Adrenal gland (tissue), 19 donors: ENCODE data around the gene ANKRD49. TPM values are rescaled to one million over a fixed set of nuclear protein-coding genes. Genes with fewer than 3 reads are reported as not detected.

Experiments used
- DNase-seq, 7 donors: peaks; one replicate each; pipeline ENCODE4 v3.0.0-alpha.2; 2019 to 2020
- H3K27ac ChIP-seq, 5 donors: fragments of 200-600 bp; sonication (generic) in 4 of 5; 1 replicate in 3 of 5; 2 replicates in 2 of 5; pipeline versions ENCODE4 v1.5.1 to v1.8.0; 2016 to 2020; ENCODE audit warnings: mild to moderate bottlenecking in 1 of 5
- H3K27me3 ChIP-seq: fragments of 200-600 bp; 2 replicates; pipeline ENCODE4 v1.8.0; 2021
- H3K36me3 ChIP-seq, 2 donors: fragments of 200-600 bp; replicated peaks in 1 of 2; 1 replicate in 1 of 2; 2 replicates in 1 of 2; pipeline versions ENCODE4 v1.5.1 to v1.8.0; 2018 to 2022
- H3K4me1 ChIP-seq, 2 donors: fragments of 200-600 bp; replicated peaks in 1 of 2; 1 replicate in 1 of 2; 2 replicates in 1 of 2; pipeline versions ENCODE4 v1.5.1 to v1.8.0; 2018 to 2021
- H3K4me3 ChIP-seq, 4 donors: fragments of 200-600 bp; sonication (generic) in 3 of 4; one replicate each; pipeline ENCODE4 v1.5.1; 2016 to 2018
- H3K9me3 ChIP-seq, 3 donors: fragments of 200-600 bp; sonication (generic) in 1 of 3; replicated peaks in 1 of 3; 1 replicate in 2 of 3; 2 replicates in 1 of 3; pipeline versions ENCODE4 v1.5.1 to v1.8.0; 2016 to 2021
- POLR2A ChIP-seq, 2 donors: fragments of 450-650 bp; IDR thresholded peaks; one replicate each; pipeline ENCODE4 v1.6.1; 2017; ENCODE audit warnings: antibody characterized with exemption in 2 of 2, mild to moderate bottlenecking in 2 of 2, moderate library complexity in 1 of 2
- WGBS, 4 donors: extraction: QIAGEN DNeasy Blood & Tissue Kit in 2 of 4; methylation state at CpG; one replicate each; pipeline versions ENCODE4 v1.1.5 to v1.1.7; 2013 to 2017; 5-methylcytosine and 5-hydroxymethylcytosine counted together
- intact Hi-C, 2 donors: fragments of 100-400 bp; cut with DNase I; formaldehyde crosslinking; loops; one replicate each; pipeline versions ENCODE4 v1.14.1 to v1.15.0; 2022 to 2023
- long read RNA-seq, 10 donors: library from polyadenylated mRNA in 3 of 10; unstranded in 2 of 10; stranded (forward) in 1 of 10; transcript quantifications; one replicate each; pipeline ENCODE4 v2.0.0 and lab custom pipeline, GENCODE V29; 2021 to 2026
- polyA plus RNA-seq, 3 donors: library from polyadenylated mRNA; stranded (reverse); fragments of 200-250 nt in 2 of 3; fragments of 350-450 nt in 1 of 3; fragmentation: Illumina TruSeq in 1 of 3; extraction: RNeasy Lipid Tissue Mini Kit (QIAGEN cat#74804) in 1 of 3; gene quantifications; one replicate each; pipeline ENCODE4 v1.2.3, GENCODE V29; 2013 to 2014
- total RNA-seq, 9 donors: library from RNA; depleted of rRNA in 4 of 9; stranded (reverse); fragments of >200 nt in 4 of 9; fragments of 120-200 nt in 1 of 9; fragmentation: NEBNext Ultra II Directional in 1 of 9; extraction: Animal tissue kit (Norgen Biotek cat#: 25700) in 1 of 9; gene quantifications; one replicate each; pipeline versions ENCODE4 v1.1.0 to v1.2.4, GENCODE V29; 2013 to 2023
- TF ChIP-seq, protein P1 (sequence below), 6 experiments: fragments of 450-650 bp in 4 of 6; fragments of 200-600 bp in 2 of 6; sonication (generic) in 1 of 6; IDR thresholded peaks; 1 replicate in 5 of 6; 2 replicates in 1 of 6; pipeline versions ENCODE4 v1.5.1 to v1.8.0; 2016 to 2021; ENCODE audit warnings: antibody characterized with exemption in 6 of 6, mild to moderate bottlenecking in 2 of 6, moderate library complexity in 1 of 6
- donor health status: healthy with polysubstance abuse.
- donor health status: Bipolar disorder and iron deficiency.
- donor health status: DM: yes; HTN: yes; CAD: no.
- donor health status: DM: no; HTN: no; CAD: no.
- donor health status: DM: no; HTN: no; CAD: no.
- donor health status: DM: yes; HTN: yes; CAD: no.

Gene ANKRD49, protein sequence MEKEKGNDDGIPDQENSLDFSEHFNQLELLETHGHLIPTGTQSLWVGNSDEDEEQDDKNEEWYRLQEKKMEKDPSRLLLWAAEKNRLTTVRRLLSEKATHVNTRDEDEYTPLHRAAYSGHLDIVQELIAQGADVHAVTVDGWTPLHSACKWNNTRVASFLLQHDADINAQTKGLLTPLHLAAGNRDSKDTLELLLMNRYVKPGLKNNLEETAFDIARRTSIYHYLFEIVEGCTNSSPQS
- total RNA-seq = 10 to 100 TPM in 7 of 9 donors, 1 to 10 TPM in 2; 5.0 to 26.0 (median 11.3) TPM
- polyA plus RNA-seq = 10 to 100 TPM; 18.1 to 33.7 (median 20.3) TPM
- long read RNA-seq, donor 1, transcript ANKRD49-210 (3 exons, 2,268 nt) = minor isoform, 5 of 16 reads
- long read RNA-seq, donor 1, transcript ANKRD49-208 (2 exons, 3,002 nt) = major isoform, 7 of 16 reads
- long read RNA-seq, donor 1, partial matches to known transcripts = 0 of 16 reads
- long read RNA-seq, donor 1, other reads (novel, unspliced or antisense) = 0 of 16 reads
- long read RNA-seq, donor 2, transcript ANKRD49-208 (2 exons, 3,002 nt) = major isoform, 7 of 11 reads
- long read RNA-seq, donor 2, partial matches to known transcripts = 0 of 11 reads
- long read RNA-seq, donor 2, other reads (novel, unspliced or antisense) = 0 of 11 reads
- long read RNA-seq, donor 3, partial matches to known transcripts = 0 of 4 reads
- long read RNA-seq, donor 3, other reads (novel, unspliced or antisense) = 0 of 4 reads
- long read RNA-seq, donor 4, transcript ANKRD49-210 (3 exons, 2,268 nt) = major isoform, 5 of 11 reads
- long read RNA-seq, donor 4, partial matches to known transcripts = 0 of 11 reads
- long read RNA-seq, donor 4, other reads (novel, unspliced or antisense) = 3 of 11 reads
- long read RNA-seq, donor 5, partial matches to known transcripts = 0 of 4 reads
- long read RNA-seq, donor 5, other reads (novel, unspliced or antisense) = 0 of 4 reads
- long read RNA-seq, donor 6, transcript ANKRD49-210 (3 exons, 2,268 nt) = major isoform, 5 of 7 reads
- long read RNA-seq, donor 6, partial matches to known transcripts = 0 of 7 reads
- long read RNA-seq, donor 6, other reads (novel, unspliced or antisense) = 0 of 7 reads
- long read RNA-seq, donor 7, partial matches to known transcripts = 0 of 5 reads
- long read RNA-seq, donor 7, other reads (novel, unspliced or antisense) = 0 of 5 reads
- long read RNA-seq, donor 8, partial matches to known transcripts = 0 of 5 reads
- long read RNA-seq, donor 8, other reads (novel, unspliced or antisense) = 0 of 5 reads
- long read RNA-seq, donor 9, transcript ANKRD49-208 (2 exons, 3,002 nt) = major isoform, 8 of 10 reads
- long read RNA-seq, donor 9, partial matches to known transcripts = 0 of 10 reads
- long read RNA-seq, donor 9, other reads (novel, unspliced or antisense) = 0 of 10 reads
- long read RNA-seq, donor 10, partial matches to known transcripts = 0 of 5 reads
- long read RNA-seq, donor 10, other reads (novel, unspliced or antisense) = 0 of 5 reads

DNA sequence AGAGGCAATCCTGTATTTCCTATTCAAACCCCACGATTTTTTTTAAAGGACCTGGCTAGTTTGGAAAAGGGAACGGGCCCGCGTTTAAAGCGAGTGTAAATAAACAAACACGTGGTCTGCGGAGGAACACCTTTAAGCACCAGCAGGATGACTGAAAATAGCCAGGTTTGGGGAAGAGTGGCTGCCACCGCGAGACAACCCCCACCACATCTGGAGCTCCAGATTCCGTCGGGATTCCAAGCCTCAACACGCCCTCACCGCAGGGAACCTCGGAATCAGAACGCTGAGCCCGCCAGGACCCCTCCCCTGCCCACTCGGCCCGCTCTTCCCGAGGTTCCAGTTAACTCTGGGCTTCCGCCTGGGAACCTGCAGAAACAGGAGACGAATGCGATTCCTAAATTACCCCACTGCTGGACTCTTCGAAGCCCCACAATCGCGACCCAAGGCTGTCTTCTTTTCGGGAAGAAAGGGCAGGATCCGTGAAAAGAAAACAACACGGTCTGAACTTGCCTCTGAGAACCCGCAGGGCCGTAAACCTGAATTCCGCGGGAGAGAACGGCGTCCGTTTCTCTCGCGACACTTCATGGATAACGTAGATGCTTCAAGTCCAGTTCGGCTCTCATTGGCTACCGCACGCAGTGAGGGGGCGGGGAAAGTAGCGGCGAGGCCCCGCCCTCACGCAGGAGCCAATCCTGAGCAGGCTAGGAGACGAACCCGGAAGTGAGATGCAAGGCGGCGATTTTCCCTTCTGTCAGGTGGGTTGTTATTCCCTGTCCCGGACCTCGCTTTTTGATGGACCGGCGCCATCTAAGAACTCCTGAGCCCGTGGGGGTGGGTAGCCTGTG lies at the start of gene ANKRD49, which contains the start of gene MRE11:
Gene ANKRD49 (plus strand): TSS at position 704 of the 845 bp plus-strand sequence. CDS start 2,710 bp downstream, outside the sequence.
Gene MRE11 (minus strand): TSS at position 564 of the 845 bp plus-strand sequence. CDS start 1,043 bp downstream, outside the sequence.
- Histone ChIP-seq H3K9me3 (no peaks in the 10 kb centered on the region), H3K4me3 (peak within 1 kb of the TSS; percentile 51 to 91 (median 72)), H3K27me3 (no peaks in the 10 kb centered on the region), H3K27ac (peak within 1 kb of the TSS; percentile 58 to 86 (median 79)), H3K36me3 (peaks cover 0 to 23% of the 10 kb centered on the region in 2 donors), H3K4me1 (peaks cover 17 to 30% of the 10 kb centered on the region in 2 donors)
- DNase-seq = peak; percentile 96 to 100 (median 98)
- TF ChIP-seq POLR2A (IDR thresholded peaks at IDR 0.05) = no peak
- TF ChIP-seq, protein P1, sequence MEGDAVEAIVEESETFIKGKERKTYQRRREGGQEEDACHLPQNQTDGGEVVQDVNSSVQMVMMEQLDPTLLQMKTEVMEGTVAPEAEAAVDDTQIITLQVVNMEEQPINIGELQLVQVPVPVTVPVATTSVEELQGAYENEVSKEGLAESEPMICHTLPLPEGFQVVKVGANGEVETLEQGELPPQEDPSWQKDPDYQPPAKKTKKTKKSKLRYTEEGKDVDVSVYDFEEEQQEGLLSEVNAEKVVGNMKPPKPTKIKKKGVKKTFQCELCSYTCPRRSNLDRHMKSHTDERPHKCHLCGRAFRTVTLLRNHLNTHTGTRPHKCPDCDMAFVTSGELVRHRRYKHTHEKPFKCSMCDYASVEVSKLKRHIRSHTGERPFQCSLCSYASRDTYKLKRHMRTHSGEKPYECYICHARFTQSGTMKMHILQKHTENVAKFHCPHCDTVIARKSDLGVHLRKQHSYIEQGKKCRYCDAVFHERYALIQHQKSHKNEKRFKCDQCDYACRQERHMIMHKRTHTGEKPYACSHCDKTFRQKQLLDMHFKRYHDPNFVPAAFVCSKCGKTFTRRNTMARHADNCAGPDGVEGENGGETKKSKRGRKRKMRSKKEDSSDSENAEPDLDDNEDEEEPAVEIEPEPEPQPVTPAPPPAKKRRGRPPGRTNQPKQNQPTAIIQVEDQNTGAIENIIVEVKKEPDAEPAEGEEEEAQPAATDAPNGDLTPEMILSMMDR (IDR thresholded peaks at IDR 0.05) = peak in 2 of 6 experiments; percentile 5 to 14
- 0 to 1% (median 1%) methylated on average over 26 to 55 of the region's 55 CpGs for WGBS, 4 donors
- intact Hi-C loops = no loop called here

DNA sequence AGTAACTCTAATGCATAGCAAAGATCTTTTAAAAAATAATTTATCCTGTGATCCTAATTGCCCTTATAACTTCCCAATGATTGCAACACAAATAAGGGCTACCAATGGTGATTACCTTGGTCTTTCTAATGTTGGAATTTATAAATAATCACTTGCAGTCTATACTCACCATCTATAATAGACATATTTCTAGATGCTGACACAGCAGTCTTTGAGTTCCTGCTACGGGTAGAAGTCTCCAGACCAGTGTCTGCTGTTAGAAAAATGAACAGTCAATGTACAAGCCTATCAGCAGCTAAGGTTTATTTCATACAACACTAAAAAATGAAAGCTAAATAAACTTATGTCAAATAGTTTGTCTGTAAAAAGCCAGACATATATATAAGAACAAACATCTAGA lies 48.1 kb upstream of the ANKRD49 start:
- 79 to 96% (median 84%) methylated on average over 1 of the region's 1 CpG for WGBS, 4 donors
- H3K27ac ChIP-seq = no peak overlapping the region
- no peaks in the 10 kb centered on the region for H3K27me3 ChIP-seq
- no peak overlapping the region for H3K4me3 ChIP-seq
- peaks cover 0 to 15% of the 10 kb centered on the region in 2 donors for H3K36me3 ChIP-seq
- intact Hi-C loops = no loop called here
- TF ChIP-seq, protein P1 (IDR thresholded peaks at IDR 0.05) = no peak
- TF ChIP-seq POLR2A (IDR thresholded peaks at IDR 0.05) = no peak
- no peaks in the 10 kb centered on the region for H3K9me3 ChIP-seq
- H3K4me1 ChIP-seq = no peaks in the 10 kb centered on the region
- DNase-seq = no peak

DNA sequence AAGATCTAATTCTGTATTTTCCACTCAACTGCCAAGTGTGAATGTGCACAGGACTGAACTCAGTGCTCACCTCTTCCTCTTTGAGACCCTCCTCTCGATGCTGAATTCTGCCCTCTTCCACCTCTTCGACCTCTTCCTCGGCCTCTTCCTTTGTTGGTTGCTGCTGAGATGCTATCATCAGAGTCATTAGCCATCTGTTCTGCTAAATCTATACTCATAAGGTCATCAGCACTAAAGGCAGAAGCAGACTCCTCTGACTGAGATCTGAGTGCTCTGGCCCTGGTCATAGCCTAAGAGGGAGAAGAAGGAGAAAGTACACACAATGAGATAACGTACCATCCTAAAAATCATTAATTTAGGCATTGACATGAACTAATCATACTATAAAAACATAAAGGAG lies 46.6 kb upstream of the ANKRD49 start:
- H3K4me1 ChIP-seq = no peaks in the 10 kb centered on the region
- H3K4me3 ChIP-seq = no peak overlapping the region
- intact Hi-C loops = no loop called here
- TF ChIP-seq, protein P1 (IDR thresholded peaks at IDR 0.05) = no peak
- TF ChIP-seq POLR2A (IDR thresholded peaks at IDR 0.05) = no peak
- DNase-seq = no peak
- H3K27ac ChIP-seq = no peak overlapping the region
- H3K36me3 ChIP-seq = peaks cover 0 to 15% of the 10 kb centered on the region in 2 donors
- no peaks in the 10 kb centered on the region for H3K9me3 ChIP-seq
- 75 to 92% (median 86%) methylated on average over 4 of the region's 4 CpGs for WGBS, 4 donors
- no peaks in the 10 kb centered on the region for H3K27me3 ChIP-seq
